SJSA1 (cell line): ENCODE data around the gene USP34. TPM values are rescaled to one million over a fixed set of nuclear protein-coding genes. Genes with fewer than 3 reads are reported as not detected.
"Not testable (repeated sequence)": the region's sequence is repeated elsewhere in the genome, so short reads cannot be mapped to it uniquely, and the experiment has no call there.

Experiments
- DNase-seq, 2 experiments: peaks; one replicate each; pipeline ENCODE4 v3.0.0-alpha.2; 2015 to 2020; ENCODE audit warnings: low spot score in 2 of 2, low read depth in 1 of 2
- H3K27ac ChIP-seq: fragments of 250-450 bp; sonication (Bioruptor Pico); 2 replicates; pipeline ENCODE4 v1.5.1; 2020; ENCODE audit warnings: mild to moderate bottlenecking, moderate library complexity
- H3K27me3 ChIP-seq: fragments of 250-450 bp; sonication (Bioruptor Pico); replicated peaks from 2 replicates; pipeline ENCODE4 v1.5.1; 2020; ENCODE audit warnings: mild to moderate bottlenecking, moderate library complexity
- H3K36me3 ChIP-seq: fragments of 250-450 bp; sonication (Bioruptor Pico); 2 replicates; pipeline ENCODE4 v1.5.1; 2020; ENCODE audit warnings: mild to moderate bottlenecking
- H3K4me1 ChIP-seq: fragments of 250-450 bp; sonication (Bioruptor Pico); replicated peaks from 2 replicates; pipeline ENCODE4 v1.6.1; 2021; ENCODE audit warnings: mild to moderate bottlenecking
- H3K4me3 ChIP-seq: fragments of 250-450 bp; sonication (Bioruptor Pico); 2 replicates; pipeline ENCODE4 v1.5.1; 2020; ENCODE audit warnings: mild to moderate bottlenecking
- H3K9me3 ChIP-seq: fragments of 250-450 bp; sonication (Bioruptor Pico); replicated peaks from 2 replicates; pipeline ENCODE4 v1.5.1; 2020; ENCODE audit warnings: mild to moderate bottlenecking
- total RNA-seq: library from RNA; depleted of rRNA; stranded (reverse); fragments of >200 nt; shearing (Covaris generic); gene quantifications from 2 replicates; pipeline ENCODE4 v1.2.3, GENCODE V29; 2014; rRNA removed

Gene USP34
- total RNA-seq, 1 experiment from 2014 or later: 59.1 TPM

- Histone ChIP-seq H3K9me3 (no peaks in the 10 kb centered on the region; the same call in 1 of the 2 replicates), H3K27ac (no peak overlapping the region)
- DNase-seq: no peak
Observed at GRCh38 chr2:61149074-61149473, 321.8 kb downstream of the USP34 start.

GRCh38 chr2:61148091-61148490 lies 322.8 kb downstream of the USP34 start:
- not testable (repeated sequence) for H3K27ac ChIP-seq, H3K9me3 ChIP-seq, H3K27me3 ChIP-seq, DNase-seq, H3K4me1 ChIP-seq, H3K4me3 ChIP-seq
- peaks cover 24% of the 10 kb centered on the region for H3K36me3 ChIP-seq

More at GRCh38 chr2:61149074-61149473, 321.8 kb downstream of the USP34 start:
- no peak overlapping the region for H3K4me3 ChIP-seq
- H3K27me3 ChIP-seq: no peaks in the 10 kb centered on the region
- H3K36me3 ChIP-seq: peaks cover 21% of the 10 kb centered on the region
- peaks cover 7% of the 10 kb centered on the region; the same call in 1 of the 2 replicates for H3K4me1 ChIP-seq

GRCh38 chr2:61145990-61146389 lies 324.9 kb downstream of the USP34 start:
- no peak overlapping the region for H3K27ac ChIP-seq
- peaks cover 16% of the 10 kb centered on the region for H3K36me3 ChIP-seq
- H3K4me3 ChIP-seq: no peak overlapping the region
- H3K27me3 ChIP-seq: no peaks in the 10 kb centered on the region
- no peak for DNase-seq
- no peaks in the 10 kb centered on the region; the same call in 1 of the 2 replicates for H3K9me3 ChIP-seq
- peaks cover 8% of the 10 kb centered on the region; the same call in 1 of the 2 replicates for H3K4me1 ChIP-seq

GRCh38 chr2:61144697-61145268 lies 326.1 kb downstream of the USP34 start:
- Histone ChIP-seq H3K9me3 (no peaks in the 10 kb centered on the region; the same call in 1 of the 2 replicates), H3K27ac (peak overlapping the region; percentile 89), H3K36me3 (peaks cover 13% of the 10 kb centered on the region), H3K4me1 (peaks cover 8% of the 10 kb centered on the region; the same call in 1 of the 2 replicates), H3K27me3 (no peaks in the 10 kb centered on the region), H3K4me3 (peak overlapping the region; percentile 48)
- DNase-seq: peak; percentile 93 to 98

- no peak for DNase-seq
- no peak overlapping the region for H3K4me3 ChIP-seq
- no peaks in the 10 kb centered on the region; the same call in 1 of the 2 replicates for H3K9me3 ChIP-seq
- no peak overlapping the region for H3K27ac ChIP-seq
- no peaks in the 10 kb centered on the region for H3K27me3 ChIP-seq
- H3K36me3 ChIP-seq: 0 out of 2 replicates have a peak, but pooled peaks cover 5% of the 10 kb centered on the region
- H3K4me1 ChIP-seq: peaks cover 8% of the 10 kb centered on the region; the same call in 1 of the 2 replicates
Observed at GRCh38 chr2:61141151-61141550, 329.7 kb downstream of the USP34 start.

GRCh38 chr2:61138859-61139258 lies 332.0 kb downstream of the USP34 start:
- Histone ChIP-seq H3K9me3 (no peaks in the 10 kb centered on the region), H3K36me3 (0 out of 2 replicates have a peak, but pooled peaks cover under 1% of the 10 kb centered on the region), H3K27ac (no peak overlapping the region), H3K27me3 (no peaks in the 10 kb centered on the region), H3K4me3 (no peak overlapping the region), H3K4me1 (peaks cover 3% of the 10 kb centered on the region; the same call in 1 of the 2 replicates)
- no peak for DNase-seq

Other genes starting within 250 kb of the USP34 start
- 179 and 241 TPM in 2 replicates for gene XPO1, start 67.3 kb upstream of the USP34 start, total RNA-seq